Activated gamma-delta T cell treated with Interleukin-2 at 50 U/mL for 16 hours (primary cell): ENCODE data around the gene STIMATE.

Experiments
- DNase-seq: peaks from one replicate; pipeline ENCODE4 v3.0.0-alpha.2; 2020

STIMATE gene

GRCh38 chr3:52893723-52894122 lies 3.6 kb downstream of the STIMATE start:
- no peak for DNase-seq

- DNase-seq = no peak
These were observed 4.6 kb downstream of the STIMATE start for GRCh38 chr3:52892625-52893311.

- no peak for DNase-seq
These were observed 5.1 kb downstream of the STIMATE start for GRCh38 chr3:52892290-52892624.

- no peak for DNase-seq
These were observed 5.7 kb downstream of the STIMATE start for GRCh38 chr3:52891615-52892081.

- no peak for DNase-seq
These were observed 6.2 kb downstream of the STIMATE start for GRCh38 chr3:52891164-52891563.

- DNase-seq = no peak
These were observed 6.6 kb downstream of the STIMATE start for GRCh38 chr3:52890735-52891134.

GRCh38 chr3:52889901-52890300 lies 7.4 kb downstream of the STIMATE start:
- no peak for DNase-seq

- no peak for DNase-seq
These were observed 10.2 kb downstream of the STIMATE start for GRCh38 chr3:52887166-52887565.

GRCh38 chr3:52886049-52886730 lies 11.2 kb downstream of the STIMATE start:
- no peak for DNase-seq

- no peak for DNase-seq
These were observed 15.0 kb downstream of the STIMATE start for GRCh38 chr3:52882377-52882776.

- no peak for DNase-seq
These were observed 15.5 kb downstream of the STIMATE start for GRCh38 chr3:52881871-52882270.

GRCh38 chr3:52880474-52880873 lies 16.9 kb downstream of the STIMATE start:
- DNase-seq = no peak

- DNase-seq = no peak
These were observed 17.3 kb downstream of the STIMATE start for GRCh38 chr3:52880047-52880446.

GRCh38 chr3:52879581-52879980 lies 17.8 kb downstream of the STIMATE start:
- DNase-seq = no peak

- DNase-seq = no peak
These were observed 18.3 kb downstream of the STIMATE start for GRCh38 chr3:52879090-52879489.

GRCh38 chr3:52877085-52877484 lies 20.3 kb downstream of the STIMATE start:
- DNase-seq = no peak

GRCh38 chr3:52874864-52875587 lies 22.3 kb downstream of the STIMATE start:
- DNase-seq = no peak

- no peak for DNase-seq
These were observed 23.1 kb downstream of the STIMATE start for GRCh38 chr3:52874160-52874701.

- no peak for DNase-seq
These were observed 23.8 kb downstream of the STIMATE start for GRCh38 chr3:52873433-52874159.

- no peak for DNase-seq
These were observed 25.1 kb downstream of the STIMATE start for GRCh38 chr3:52872245-52872644.

- DNase-seq = no peak
These were observed 25.6 kb downstream of the STIMATE start for GRCh38 chr3:52871761-52872160.

- no peak for DNase-seq
These were observed 26.9 kb downstream of the STIMATE start for GRCh38 chr3:52870471-52870870.

- DNase-seq = no peak
These were observed 30.9 kb downstream of the STIMATE start for GRCh38 chr3:52866427-52866826.
